HG03025 (cell line): ENCODE data around the gene HMGXB3.
"Not testable (repeated sequence)": the region's sequence is repeated elsewhere in the genome, so short reads cannot be mapped to it uniquely, and the experiment has no call there.

Experiments
- ATAC-seq: cut with Tn5 transposase; IDR thresholded peaks from one replicate; pipeline ENCODE4 v1.9.1; 2021; ENCODE audit warnings: mild to moderate bottlenecking, moderate library complexity; ENCODE audit not compliant: unreplicated experiment, low FRiP score

HMGXB3 gene

GRCh38 chr5:150017226-150018005 is 16.9 kb downstream of the HMGXB3 start:
- no peak for ATAC-seq

GRCh38 chr5:150020249-150020648 is 19.7 kb downstream of the HMGXB3 start:
- no peak for ATAC-seq

GRCh38 chr5:150021491-150022157 is 21.1 kb downstream of the HMGXB3 start:
- no peak for ATAC-seq

- no peak for ATAC-seq
These were observed 21.6 kb downstream of the HMGXB3 start for GRCh38 chr5:150022158-150022531.

- no peak for ATAC-seq
These were observed 22.1 kb downstream of the HMGXB3 start for GRCh38 chr5:150022681-150023080.

- no peak for ATAC-seq
These were observed 22.6 kb downstream of the HMGXB3 start for GRCh38 chr5:150023136-150023535.

GRCh38 chr5:150024346-150024984 is 23.9 kb downstream of the HMGXB3 start:
- no peak for ATAC-seq

- no peak for ATAC-seq
These were observed 26.2 kb downstream of the HMGXB3 start for GRCh38 chr5:150026682-150027172.

- ATAC-seq: not testable (repeated sequence)
These were observed 27.5 kb downstream of the HMGXB3 start for GRCh38 chr5:150028047-150028446.

GRCh38 chr5:150033334-150033733 is 32.8 kb downstream of the HMGXB3 start:
- ATAC-seq: no peak

GRCh38 chr5:150034662-150035061 is 34.1 kb downstream of the HMGXB3 start:
- ATAC-seq: no peak

GRCh38 chr5:150035139-150035895 is 34.8 kb downstream of the HMGXB3 start:
- peak; percentile 61 for ATAC-seq

- ATAC-seq: no peak
These were observed 36.0 kb downstream of the HMGXB3 start for GRCh38 chr5:150036513-150036912.

GRCh38 chr5:150038547-150038946 is 38.0 kb downstream of the HMGXB3 start:
- ATAC-seq: no peak

GRCh38 chr5:150042459-150042858 is 41.9 kb downstream of the HMGXB3 start:
- no peak for ATAC-seq

GRCh38 chr5:150043657-150044328 is 43.3 kb downstream of the HMGXB3 start:
- no peak for ATAC-seq

GRCh38 chr5:150044329-150044681 is 43.8 kb downstream of the HMGXB3 start:
- ATAC-seq: no peak

GRCh38 chr5:150044712-150045111 is 44.2 kb downstream of the HMGXB3 start:
- ATAC-seq: no peak

GRCh38 chr5:150045549-150045948 is 45.0 kb downstream of the HMGXB3 start:
- ATAC-seq: no peak

GRCh38 chr5:150046031-150046430 is 45.5 kb downstream of the HMGXB3 start:
- no peak for ATAC-seq
